Measurements from ENCODE around the gene ADIPOQ.
"Not testable (repeated sequence)": the region's sequence is repeated elsewhere in the genome, so short reads cannot be mapped to it uniquely, and the experiment has no call there.

- not testable (repeated sequence) for TF ChIP-seq POLR2A, CTCF (IDR thresholded peaks at IDR 0.05)
Observed at GRCh38 chr3:186889698-186890097, 47.2 kb downstream of the ADIPOQ start.
